Stimulated activated CD4-positive, alpha-beta T cell treated with anti-CD3 and anti-CD28 coated beads, Interleukin-4, amount 100 ng/mL, for 4 hours (primary cell): Measurements from ENCODE around the gene EGFLAM.

ENCODE experiments used
- DNase-seq, 2 experiments: peaks; one replicate each; pipeline ENCODE4 v3.0.0-alpha.2; 2020

The EGFLAM gene

GRCh38 chr5:38267372-38267771 is 9.0 kb downstream of the EGFLAM start:
- no peak for DNase-seq

- DNase-seq: no peak
Observed at GRCh38 chr5:38273626-38274025, 15.3 kb downstream of the EGFLAM start.

- DNase-seq: no peak
Observed at GRCh38 chr5:38274370-38274769, 16.0 kb downstream of the EGFLAM start.

- no peak for DNase-seq
Observed at GRCh38 chr5:38284384-38284783, 26.0 kb downstream of the EGFLAM start.

- DNase-seq: no peak
Observed at GRCh38 chr5:38285226-38285625, 26.9 kb downstream of the EGFLAM start.

- no peak for DNase-seq
Observed at GRCh38 chr5:38286002-38286401, 27.6 kb downstream of the EGFLAM start.

- no peak for DNase-seq
Observed at GRCh38 chr5:38287124-38287523, 28.8 kb downstream of the EGFLAM start.

GRCh38 chr5:38289457-38289856 is 31.1 kb downstream of the EGFLAM start:
- no peak for DNase-seq

- no peak for DNase-seq
Observed at GRCh38 chr5:38290028-38290653, 31.8 kb downstream of the EGFLAM start.

- DNase-seq: no peak
Observed at GRCh38 chr5:38291355-38291754, 33.0 kb downstream of the EGFLAM start.

- no peak for DNase-seq
Observed at GRCh38 chr5:38292228-38292627, 33.9 kb downstream of the EGFLAM start.

- DNase-seq: no peak
Observed at GRCh38 chr5:38295751-38296150, 37.4 kb downstream of the EGFLAM start.

GRCh38 chr5:38297830-38298608 is 39.7 kb downstream of the EGFLAM start:
- DNase-seq: no peak

GRCh38 chr5:38299585-38299984 is 41.2 kb downstream of the EGFLAM start:
- DNase-seq: no peak

GRCh38 chr5:38305148-38305547 is 46.8 kb downstream of the EGFLAM start:
- DNase-seq: no peak

- DNase-seq: no peak
Observed at GRCh38 chr5:38307845-38308244, 49.5 kb downstream of the EGFLAM start.

GRCh38 chr5:38316544-38317224 is 58.3 kb downstream of the EGFLAM start:
- DNase-seq: no peak

- no peak for DNase-seq
Observed at GRCh38 chr5:38317868-38318267, 59.5 kb downstream of the EGFLAM start.

- DNase-seq: no peak
Observed at GRCh38 chr5:38319491-38319890, 61.1 kb downstream of the EGFLAM start.

GRCh38 chr5:38321978-38322377 is 63.6 kb downstream of the EGFLAM start:
- no peak for DNase-seq

GRCh38 chr5:38323645-38324295 is 65.4 kb downstream of the EGFLAM start:
- DNase-seq: no peak

- no peak for DNase-seq
Observed at GRCh38 chr5:38329132-38329715, 70.9 kb downstream of the EGFLAM start.

- no peak for DNase-seq
Observed at GRCh38 chr5:38330207-38330606, 71.8 kb downstream of the EGFLAM start.
